SK-N-SH (cell line): Measurements from ENCODE around the gene PRDM13.

Experiments
- CTCF ChIP-seq: fragments of 200-600 bp; sonication (generic); IDR thresholded peaks from 2 replicates; pipeline ENCODE4 v1.6.1; 2017; ENCODE audit warnings: antibody characterized with exemption, mild to moderate bottlenecking, moderate library complexity
- ELF1 ChIP-seq: IDR thresholded peaks from 2 replicates; pipeline ENCODE4 v1.4.0; 2012
- EZH2phosphoT487 ChIP-seq: fragments of 200-600 bp; sonication (generic); IDR thresholded peaks from 2 replicates; pipeline ENCODE4 v1.6.1; 2017; ENCODE audit warnings: low read depth, mixed run types, mild to moderate bottlenecking, antibody characterized with exemption, moderate library complexity, borderline replicate concordance
- FOSL2 ChIP-seq: IDR thresholded peaks from 2 replicates; pipeline ENCODE4 v1.4.0; 2012; ENCODE audit warnings: low read depth, mild to moderate bottlenecking, moderate library complexity, borderline replicate concordance
- NRF1 ChIP-seq: IDR thresholded peaks from 2 replicates; pipeline ENCODE4 v1.6.1; 2012; ENCODE audit warnings: low read depth, mild to moderate bottlenecking, low read length
- RAD21 ChIP-seq: IDR thresholded peaks from 2 replicates; pipeline ENCODE4 v1.6.1; 2012; ENCODE audit warnings: mild to moderate bottlenecking, low read length
- SIN3A ChIP-seq: IDR thresholded peaks from 2 replicates; pipeline ENCODE4 v1.6.1; 2012; ENCODE audit warnings: low read depth, mild to moderate bottlenecking, low read length, moderate library complexity, borderline replicate concordance
- TAF1 ChIP-seq: IDR thresholded peaks from 2 replicates; pipeline ENCODE4 v1.6.1; 2012; ENCODE audit warnings: low read depth, mild to moderate bottlenecking, low read length, moderate library complexity, borderline replicate concordance
- TEAD4 ChIP-seq: IDR thresholded peaks from 2 replicates; pipeline ENCODE4 v1.4.0; 2012; ENCODE audit warnings: mild to moderate bottlenecking, borderline replicate concordance; ENCODE audit not compliant: insufficient read depth
- USF1 ChIP-seq: IDR thresholded peaks from 2 replicates; pipeline ENCODE4 v1.4.0; 2012; ENCODE audit warnings: low read depth, borderline replicate concordance

- no peak for TF ChIP-seq CTCF
- TF ChIP-seq ELF1, result no peak
- TF ChIP-seq RAD21, result no peak
- no peak for TF ChIP-seq FOSL2
- no peak for TF ChIP-seq TAF1
- no peak for TF ChIP-seq TEAD4
- TF ChIP-seq EZH2phosphoT487, result no peak
- no peak for TF ChIP-seq NRF1
- TF ChIP-seq SIN3A, result no peak
- TF ChIP-seq USF1, result no peak
These were observed 13.7 kb upstream of the PRDM13 start for GRCh38 chr6:99592900-99593299.
